ENCODE measurements around the gene IL17C.

Gene IL17C, protein sequence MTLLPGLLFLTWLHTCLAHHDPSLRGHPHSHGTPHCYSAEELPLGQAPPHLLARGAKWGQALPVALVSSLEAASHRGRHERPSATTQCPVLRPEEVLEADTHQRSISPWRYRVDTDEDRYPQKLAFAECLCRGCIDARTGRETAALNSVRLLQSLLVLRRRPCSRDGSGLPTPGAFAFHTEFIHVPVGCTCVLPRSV

DNA sequence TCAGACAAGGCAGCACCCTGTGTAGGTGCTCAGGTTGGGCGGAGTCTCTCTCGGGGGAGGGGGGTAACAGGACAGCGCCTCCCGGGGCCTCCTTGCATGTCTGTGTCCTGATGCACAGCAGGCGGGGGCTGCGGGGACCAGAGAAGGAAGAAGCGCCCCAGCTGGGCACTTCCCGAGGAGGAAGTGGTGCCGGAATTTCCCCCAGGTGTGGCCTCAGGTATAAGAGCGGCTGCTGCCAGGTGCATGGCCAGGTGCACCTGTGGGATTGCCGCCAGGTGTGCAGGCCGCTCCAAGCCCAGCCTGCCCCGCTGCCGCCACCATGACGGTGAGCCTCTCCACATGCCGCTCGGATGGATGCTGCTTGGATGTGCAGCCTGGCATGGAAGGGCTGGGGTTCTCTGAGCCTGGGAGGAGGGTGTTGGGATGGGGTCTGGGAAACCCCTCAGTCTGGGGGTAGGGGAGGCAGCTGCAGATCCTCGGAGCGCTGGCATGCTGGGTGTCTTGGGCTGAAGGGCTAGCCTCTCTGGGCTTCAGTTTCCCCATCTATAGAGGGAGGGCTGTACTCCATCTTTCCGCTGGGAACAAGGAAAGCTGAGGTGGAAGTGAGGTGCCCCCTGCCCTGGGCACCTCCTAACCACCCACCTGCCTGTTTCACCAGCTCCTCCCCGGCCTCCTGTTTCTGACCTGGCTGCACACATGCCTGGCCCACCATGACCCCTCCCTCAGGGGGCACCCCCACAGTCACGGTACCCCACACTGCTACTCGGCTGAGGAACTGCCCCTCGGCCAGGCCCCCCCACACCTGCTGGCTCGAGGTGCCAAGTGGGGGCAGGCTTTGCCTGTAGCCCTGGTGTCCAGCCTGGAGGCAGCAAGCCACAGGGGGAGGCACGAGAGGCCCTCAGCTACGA, at the start of gene IL17C:
Gene IL17C, plus strand, starts transcription at position 250 of the 908 bp plus-strand sequence. Its CDS starts 70 bp downstream, at position 320.
- TF ChIP-seq, protein P1, sequence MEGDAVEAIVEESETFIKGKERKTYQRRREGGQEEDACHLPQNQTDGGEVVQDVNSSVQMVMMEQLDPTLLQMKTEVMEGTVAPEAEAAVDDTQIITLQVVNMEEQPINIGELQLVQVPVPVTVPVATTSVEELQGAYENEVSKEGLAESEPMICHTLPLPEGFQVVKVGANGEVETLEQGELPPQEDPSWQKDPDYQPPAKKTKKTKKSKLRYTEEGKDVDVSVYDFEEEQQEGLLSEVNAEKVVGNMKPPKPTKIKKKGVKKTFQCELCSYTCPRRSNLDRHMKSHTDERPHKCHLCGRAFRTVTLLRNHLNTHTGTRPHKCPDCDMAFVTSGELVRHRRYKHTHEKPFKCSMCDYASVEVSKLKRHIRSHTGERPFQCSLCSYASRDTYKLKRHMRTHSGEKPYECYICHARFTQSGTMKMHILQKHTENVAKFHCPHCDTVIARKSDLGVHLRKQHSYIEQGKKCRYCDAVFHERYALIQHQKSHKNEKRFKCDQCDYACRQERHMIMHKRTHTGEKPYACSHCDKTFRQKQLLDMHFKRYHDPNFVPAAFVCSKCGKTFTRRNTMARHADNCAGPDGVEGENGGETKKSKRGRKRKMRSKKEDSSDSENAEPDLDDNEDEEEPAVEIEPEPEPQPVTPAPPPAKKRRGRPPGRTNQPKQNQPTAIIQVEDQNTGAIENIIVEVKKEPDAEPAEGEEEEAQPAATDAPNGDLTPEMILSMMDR (IDR thresholded peaks at IDR 0.05; ENCODE audit: low read depth, low read length) = no peak
- no peak within 1 kb of the TSS for H3K4me3 ChIP-seq (replicated peaks in 1 of 2; ENCODE audit: low read depth in 2 of 2, low read length in 2 of 2)
- DNase-seq (ENCODE audit: low read depth in 2 of 2) = no peak

DNA sequence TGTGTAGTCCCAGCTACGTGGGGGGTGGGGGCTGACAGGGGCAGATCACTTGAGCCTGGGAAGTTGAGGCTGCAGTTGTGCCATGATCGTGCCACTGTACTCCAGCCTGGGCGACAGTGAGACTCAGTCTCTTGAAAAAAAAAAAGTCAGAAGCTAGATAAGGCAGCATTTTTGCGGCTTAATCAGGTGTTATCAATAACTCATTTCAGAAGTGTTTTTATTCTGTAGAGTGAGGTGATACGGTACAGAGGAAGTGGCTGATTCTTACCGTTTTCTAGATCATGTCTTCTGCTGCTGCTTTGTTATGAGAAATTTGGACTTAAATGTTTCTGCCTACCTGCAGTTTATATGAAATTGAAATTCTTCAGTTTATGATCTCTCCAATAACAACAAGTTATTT, 49.6 kb upstream of the IL17C start:
- TF ChIP-seq, protein P1 (IDR thresholded peaks at IDR 0.05; ENCODE audit: low read depth, low read length) = no peak
- no peak overlapping the region for H3K4me3 ChIP-seq (replicated peaks in 1 of 2; ENCODE audit: low read depth in 2 of 2, low read length in 2 of 2)
- no peak for DNase-seq (ENCODE audit: low read depth in 2 of 2)

- TF ChIP-seq, protein P1 (IDR thresholded peaks at IDR 0.05; ENCODE audit: low read depth, low read length) = no peak
- DNase-seq (ENCODE audit: low read depth in 2 of 2) = no peak
- no peak overlapping the region for H3K4me3 ChIP-seq (replicated peaks in 1 of 2; ENCODE audit: low read depth in 2 of 2, low read length in 2 of 2)
Measured at GRCh38 chr16:88589441-88589840, 48.9 kb upstream of the IL17C start.

GRCh38 chr16:88591577-88592021, 46.8 kb upstream of the IL17C start:
- TF ChIP-seq, protein P1 (IDR thresholded peaks at IDR 0.05; ENCODE audit: low read depth, low read length) = no peak
- DNase-seq (ENCODE audit: low read depth in 2 of 2) = peak in 1 of 2 donors; percentile 29
- no peak overlapping the region for H3K4me3 ChIP-seq (replicated peaks in 1 of 2; ENCODE audit: low read depth in 2 of 2, low read length in 2 of 2)

- no peak for DNase-seq (ENCODE audit: low read depth in 2 of 2)
- TF ChIP-seq, protein P1 (IDR thresholded peaks at IDR 0.05; ENCODE audit: low read depth, low read length) = no peak
- H3K4me3 ChIP-seq (replicated peaks in 1 of 2; ENCODE audit: low read depth in 2 of 2, low read length in 2 of 2) = no peak overlapping the region
Measured at GRCh38 chr16:88593061-88593460, 45.3 kb upstream of the IL17C start.

DNA sequence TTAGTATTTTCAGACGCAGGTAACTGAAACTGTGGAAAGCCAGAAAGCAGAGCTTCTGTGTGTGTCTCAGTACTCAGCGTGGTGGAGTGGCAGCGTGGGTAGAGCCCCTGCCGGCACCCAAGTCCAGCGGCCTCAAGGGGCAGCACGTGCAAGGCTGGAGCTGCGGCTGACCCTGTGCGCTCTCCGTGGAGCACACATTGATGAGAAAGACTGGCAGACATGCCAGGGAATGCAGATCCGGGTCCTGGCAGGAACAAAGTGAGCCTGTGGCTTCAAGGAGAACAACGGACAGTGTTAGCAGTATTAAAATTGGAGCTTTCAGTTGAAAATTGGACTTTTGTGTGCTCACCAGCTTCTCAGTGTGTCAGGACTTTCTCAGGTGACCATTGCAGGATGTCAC, 44.9 kb upstream of the IL17C start:
- no peak overlapping the region for H3K4me3 ChIP-seq (replicated peaks in 1 of 2; ENCODE audit: low read depth in 2 of 2, low read length in 2 of 2)
- TF ChIP-seq, protein P1 (IDR thresholded peaks at IDR 0.05; ENCODE audit: low read depth, low read length) = no peak
- DNase-seq (ENCODE audit: low read depth in 2 of 2) = no peak

All from cardiac fibroblast (primary cell).